ENCODE results near the gene SLC37A2.
A peak's percentile ranks its signal among the peaks of the same experiment; 100 is the strongest.

The SLC37A2 gene

DNA sequence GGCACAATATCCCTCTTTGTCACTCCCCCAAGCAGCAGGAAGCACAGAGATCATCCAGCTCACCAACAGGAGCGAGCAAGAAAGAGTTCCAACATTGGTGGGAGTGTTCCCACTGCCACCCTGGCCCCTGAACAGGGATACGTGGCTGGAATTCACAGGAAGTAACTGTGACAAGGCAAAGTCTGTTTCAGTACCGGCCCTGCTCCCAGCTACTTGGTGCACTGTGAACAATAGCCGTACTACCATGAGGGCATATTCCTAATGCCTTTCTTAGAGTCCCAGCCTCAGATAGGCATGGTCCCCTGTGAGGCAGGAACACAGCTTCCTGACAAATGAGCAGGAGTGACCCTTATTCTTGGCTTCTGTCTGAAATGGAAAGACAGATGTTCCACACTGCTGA lies 1.8 kb upstream of the SLC37A2 start:
- TF ChIP-seq CTCF (IDR thresholded peaks at IDR 0.05; ENCODE audit: borderline replicate concordance, insufficient read depth, low read depth, low read length): no peak
- no peak overlapping the region for H3K4me3 ChIP-seq (ENCODE audit: low read depth, low read length)

GRCh38 chr11:125062218-125062930 lies 731 bp upstream of the SLC37A2 start:
- peak overlapping the region; percentile 80 for H3K4me3 ChIP-seq (ENCODE audit: low read depth, low read length)
- no peak for TF ChIP-seq CTCF (IDR thresholded peaks at IDR 0.05; ENCODE audit: borderline replicate concordance, insufficient read depth, low read depth, low read length)

- H3K4me3 ChIP-seq (ENCODE audit: low read depth, low read length): peak overlapping the region; percentile 80
These were observed 431 bp downstream of the SLC37A2 start for GRCh38 chr11:125063429-125064043.

DNA sequence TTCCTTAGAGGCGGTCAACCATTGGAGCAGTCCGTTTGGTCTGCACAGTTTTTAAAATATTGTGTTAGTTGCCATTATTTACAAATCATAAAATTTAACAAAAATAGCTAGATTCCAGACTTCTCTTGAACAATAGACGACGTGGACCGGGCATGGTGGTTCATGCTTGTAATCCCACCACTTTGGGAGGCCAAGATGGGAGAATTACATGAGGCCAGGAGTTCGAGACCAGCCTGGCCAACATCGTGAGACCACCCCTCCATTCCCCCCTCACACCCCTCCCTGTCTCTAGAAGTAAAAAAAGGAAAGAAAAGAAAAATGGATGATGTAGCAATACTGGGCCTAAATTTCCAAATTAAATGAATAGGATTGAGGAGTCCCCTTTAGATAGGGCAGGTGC lies 965 bp downstream of the SLC37A2 start:
- H3K4me3 ChIP-seq (ENCODE audit: low read depth, low read length): peak overlapping the region; percentile 80
- no peak for TF ChIP-seq CTCF (IDR thresholded peaks at IDR 0.05; ENCODE audit: borderline replicate concordance, insufficient read depth, low read depth, low read length)

More at GRCh38 chr11:125063429-125064043, 431 bp downstream of the SLC37A2 start:
- no peak for TF ChIP-seq CTCF (IDR thresholded peaks at IDR 0.05; ENCODE audit: borderline replicate concordance, insufficient read depth, low read depth, low read length)

DNA sequence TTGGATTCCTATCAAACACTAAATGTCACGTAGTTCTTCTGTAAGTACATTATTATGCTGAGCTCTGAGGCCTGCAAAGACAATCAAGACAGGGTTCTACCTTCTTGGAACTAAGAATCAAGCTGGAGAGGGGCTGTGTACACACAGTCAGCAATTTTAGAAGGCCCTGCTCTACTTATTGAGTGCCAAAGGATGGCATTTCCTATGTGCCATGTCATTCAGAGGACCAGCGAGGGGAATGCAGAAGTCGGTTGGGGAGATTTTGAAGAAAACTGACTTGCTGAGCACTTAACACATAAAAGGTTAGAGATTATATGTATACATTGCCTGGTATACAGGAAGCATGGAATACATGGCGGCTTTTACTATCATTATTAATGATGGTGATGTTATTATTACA lies 5.3 kb downstream of the SLC37A2 start:
- H3K4me3 ChIP-seq (ENCODE audit: low read depth, low read length): no peak overlapping the region
- no peak for TF ChIP-seq CTCF (IDR thresholded peaks at IDR 0.05; ENCODE audit: borderline replicate concordance, insufficient read depth, low read depth, low read length)

DNA sequence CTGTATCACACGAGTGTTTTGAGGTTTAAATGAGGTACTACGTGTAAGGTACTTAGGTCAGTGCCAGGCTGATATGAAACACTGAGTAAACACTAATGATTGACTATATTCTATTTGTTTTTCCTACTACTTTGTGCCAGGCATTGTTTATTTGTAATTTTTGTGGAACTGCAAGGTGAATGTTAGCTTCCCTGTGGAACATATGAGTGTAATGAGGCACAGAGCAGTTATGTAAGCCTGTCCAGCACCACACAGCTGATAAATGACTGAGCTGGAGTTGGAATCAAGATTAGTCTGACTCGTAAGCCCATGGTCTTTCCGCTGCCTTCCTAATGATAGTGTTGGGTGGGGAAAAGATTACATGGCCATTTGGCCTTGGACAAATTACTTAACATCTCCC lies 5.9 kb downstream of the SLC37A2 start:
- no peak for TF ChIP-seq CTCF (IDR thresholded peaks at IDR 0.05; ENCODE audit: borderline replicate concordance, insufficient read depth, low read depth, low read length)
- no peak overlapping the region for H3K4me3 ChIP-seq (ENCODE audit: low read depth, low read length)

DNA sequence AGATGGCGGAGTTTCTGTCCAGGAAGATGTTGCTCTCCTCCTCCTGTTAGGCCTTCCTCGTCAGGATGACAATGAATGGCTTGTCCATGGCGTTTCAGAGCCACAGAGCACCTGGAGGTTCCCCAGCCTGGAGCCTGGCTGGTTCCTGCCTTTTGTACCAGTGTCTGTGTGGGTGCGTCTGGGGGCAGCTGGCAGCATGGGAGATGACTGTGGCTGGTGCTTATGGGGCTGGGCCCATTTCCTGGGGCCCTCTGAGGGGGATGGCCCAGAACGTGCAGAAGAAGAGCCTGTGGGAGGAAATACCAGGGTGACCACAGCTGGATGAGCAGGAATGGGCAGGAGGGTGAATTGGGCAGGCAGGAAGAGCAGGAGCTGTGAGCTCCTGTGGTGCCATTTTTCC lies 6.7 kb downstream of the SLC37A2 start:
- TF ChIP-seq CTCF (IDR thresholded peaks at IDR 0.05; ENCODE audit: borderline replicate concordance, insufficient read depth, low read depth, low read length): no peak
- no peak overlapping the region for H3K4me3 ChIP-seq (ENCODE audit: low read depth, low read length)

Data from GM12875 (cell line).